ENCODE measurements around the gene CACNA2D1.

GRCh38 chr7:82317760-82318159, 125.8 kb downstream of the CACNA2D1 start:
- no peak for TF ChIP-seq MAX (IDR thresholded peaks at IDR 0.05)
- no peak for TF ChIP-seq YY1 (IDR thresholded peaks at IDR 0.05; ENCODE audit: low read depth)
- TF ChIP-seq EGR1 (IDR thresholded peaks at IDR 0.05): no peak
- no peak for TF ChIP-seq TAF1 (IDR thresholded peaks at IDR 0.05; ENCODE audit: low read depth)
- TF ChIP-seq EP300 (IDR thresholded peaks at IDR 0.05; ENCODE audit: borderline replicate concordance): no peak
- TF ChIP-seq CREB1 (IDR thresholded peaks at IDR 0.05; ENCODE audit: low read depth): no peak
- no peak for TF ChIP-seq USF1 (IDR thresholded peaks at IDR 0.05)
- no peak for TF ChIP-seq FOXM1 (IDR thresholded peaks at IDR 0.05; ENCODE audit: borderline replicate concordance, low read depth)
- TF ChIP-seq REST (IDR thresholded peaks at IDR 0.05; ENCODE audit: low read depth): no peak
- TF ChIP-seq RAD21 (IDR thresholded peaks at IDR 0.05; ENCODE audit: low read depth): no peak
- TF ChIP-seq CEBPB (IDR thresholded peaks at IDR 0.05): no peak
- TF ChIP-seq TCF12 (IDR thresholded peaks at IDR 0.05; ENCODE audit: low read depth): no peak
- TF ChIP-seq TEAD4 (IDR thresholded peaks at IDR 0.05): no peak
- no peak for TF ChIP-seq ZBTB7A (IDR thresholded peaks at IDR 0.05; ENCODE audit: low read depth)

Measured in Ishikawa (cell line).